GOT3 (cell line): ENCODE results near the gene CTSW.

ENCODE experiments used
- DNase-seq: peaks from one replicate; lab custom pipeline; 2025; ENCODE audit warnings: mixed read lengths; lab: John Stamatoyannopoulos, UW

Gene CTSW

DNA sequence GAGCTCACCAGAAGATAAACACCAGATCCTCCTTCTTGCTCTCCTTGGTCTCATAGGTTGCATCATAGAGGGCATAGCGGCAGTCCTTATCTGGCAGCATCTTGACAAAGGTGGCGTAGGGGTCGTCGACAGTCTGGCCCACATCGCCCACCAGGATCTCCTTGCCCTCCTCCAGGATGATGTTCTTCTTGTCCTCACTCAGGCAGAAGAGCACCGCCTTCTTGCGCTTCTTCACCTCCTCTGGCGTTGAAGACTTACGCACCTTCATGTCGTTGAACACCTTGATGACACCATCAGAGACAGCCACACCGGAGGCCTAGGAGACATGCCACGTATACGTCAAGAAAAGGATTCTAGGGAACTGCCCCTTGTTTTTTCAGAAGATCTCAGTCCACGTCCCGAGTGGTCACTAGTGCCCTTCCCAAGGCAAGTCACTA is 23.7 kb upstream of the CTSW start:
- no peak for DNase-seq

GRCh38 chr11:65856689-65857499 is 22.7 kb upstream of the CTSW start:
- DNase-seq = no peak

GRCh38 chr11:65857500-65857852 is 22.2 kb upstream of the CTSW start:
- DNase-seq = no peak

GRCh38 chr11:65857853-65858680 is 21.6 kb upstream of the CTSW start, which contains the start of gene CFL1:
Gene CFL1 (minus strand): TSS chr11:65858180. CDS start chr11:65858099, 81 bp downstream.
- DNase-seq = peak; percentile 87

GRCh38 chr11:65858681-65859087 is 21.0 kb upstream of the CTSW start:
- DNase-seq = no peak

DNA sequence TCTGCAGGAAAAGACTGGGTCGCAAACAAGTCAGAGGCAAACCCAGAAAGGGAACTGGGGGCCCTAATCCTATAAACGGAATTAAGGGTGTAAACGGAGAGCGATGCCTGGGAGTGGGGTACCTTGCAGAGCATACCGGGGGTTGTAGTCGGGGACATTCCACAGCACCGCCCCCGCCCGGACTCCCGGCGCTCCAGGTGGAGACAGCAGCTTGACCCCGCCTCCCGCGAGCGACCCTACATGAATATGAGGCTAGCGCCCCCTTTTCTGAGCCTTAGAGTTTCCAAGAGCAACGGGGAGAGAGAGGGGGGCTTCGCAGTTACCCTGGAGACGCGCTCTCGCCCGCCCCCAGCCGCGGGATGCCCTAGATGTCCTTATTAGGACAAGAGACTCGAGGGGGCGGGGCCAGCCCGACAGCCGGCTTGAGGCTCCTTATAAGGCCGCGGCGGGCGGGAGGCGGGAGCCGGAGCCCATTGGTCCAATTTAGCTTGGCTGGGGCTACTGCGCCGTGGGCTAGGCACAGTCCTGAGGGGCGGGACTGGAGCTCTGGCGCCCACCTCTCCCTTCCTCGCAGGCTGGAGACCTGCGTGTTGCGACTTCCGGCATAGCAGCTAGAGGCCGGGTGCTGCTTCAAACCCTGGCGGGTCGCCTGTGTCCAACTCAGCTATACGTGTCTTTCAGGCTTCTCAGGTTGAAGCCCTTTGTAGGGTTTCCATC is 20.4 kb upstream of the CTSW start:
- peak; percentile 70 for DNase-seq

- DNase-seq = no peak
Observed at GRCh38 chr11:65859812-65860277, 19.8 kb upstream of the CTSW start.

DNA sequence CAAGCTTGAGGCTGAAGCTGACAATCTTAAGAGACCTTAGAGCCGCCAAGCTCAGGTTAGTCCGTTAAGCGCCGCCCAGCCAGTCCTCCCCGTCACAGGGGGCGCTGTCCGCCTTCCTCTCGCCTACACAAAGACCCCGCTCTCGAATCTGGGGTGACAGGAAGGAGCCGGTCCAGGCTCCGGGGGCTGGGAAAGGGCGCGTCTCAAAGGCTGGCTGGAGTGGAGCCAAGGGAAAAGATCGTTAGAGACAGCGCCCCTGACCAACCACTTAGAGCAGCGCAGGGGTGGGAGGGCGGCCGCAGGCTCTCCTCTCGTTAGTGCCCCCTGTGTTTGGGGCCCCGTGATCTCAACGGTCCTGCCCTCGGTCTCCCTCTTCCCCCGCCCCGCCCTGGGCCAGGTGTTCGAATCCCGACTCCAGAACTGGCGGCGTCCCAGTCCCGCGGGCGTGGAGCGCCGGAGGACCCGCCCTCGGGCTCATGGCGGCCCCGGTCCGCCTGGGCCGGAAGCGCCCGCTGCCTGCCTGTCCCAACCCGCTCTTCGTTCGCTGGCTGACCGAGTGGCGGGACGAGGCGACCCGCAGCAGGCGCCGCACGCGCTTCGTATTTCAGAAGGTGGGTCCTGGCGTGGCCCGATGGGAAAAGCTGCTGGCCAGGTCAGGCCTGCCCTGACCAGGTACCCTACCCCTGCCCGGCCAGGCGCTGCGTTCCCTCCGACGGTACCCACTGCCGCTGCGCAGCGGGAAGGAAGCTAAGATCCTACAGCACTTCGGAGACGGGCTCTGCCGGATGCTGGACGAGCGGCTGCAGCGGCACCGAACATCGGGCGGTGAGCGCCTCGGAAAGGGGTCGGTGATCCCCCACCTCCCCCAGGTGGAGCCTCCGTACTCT is 19.1 kb upstream of the CTSW start, which contains the start of gene MUS81:
MUS81 (plus strand) TSS at position 156 of the 887 bp plus-strand sequence; CDS start at position 477, 321 bp downstream.
- peak; percentile 71 for DNase-seq

- DNase-seq = no peak
Observed at GRCh38 chr11:65861165-65861505, 18.5 kb upstream of the CTSW start.

GRCh38 chr11:65861533-65862183 is 18.0 kb upstream of the CTSW start:
- DNase-seq = no peak

- no peak for DNase-seq
Observed at GRCh38 chr11:65862191-65862735, 17.4 kb upstream of the CTSW start.

- no peak for DNase-seq
Observed at GRCh38 chr11:65862941-65863888, 16.4 kb upstream of the CTSW start.

GRCh38 chr11:65863889-65864705 is 15.5 kb upstream of the CTSW start:
- DNase-seq = no peak

GRCh38 chr11:65864706-65865471 is 14.7 kb upstream of the CTSW start:
- DNase-seq = no peak

- DNase-seq = no peak
Observed at GRCh38 chr11:65865550-65866172, 14.0 kb upstream of the CTSW start.

DNA sequence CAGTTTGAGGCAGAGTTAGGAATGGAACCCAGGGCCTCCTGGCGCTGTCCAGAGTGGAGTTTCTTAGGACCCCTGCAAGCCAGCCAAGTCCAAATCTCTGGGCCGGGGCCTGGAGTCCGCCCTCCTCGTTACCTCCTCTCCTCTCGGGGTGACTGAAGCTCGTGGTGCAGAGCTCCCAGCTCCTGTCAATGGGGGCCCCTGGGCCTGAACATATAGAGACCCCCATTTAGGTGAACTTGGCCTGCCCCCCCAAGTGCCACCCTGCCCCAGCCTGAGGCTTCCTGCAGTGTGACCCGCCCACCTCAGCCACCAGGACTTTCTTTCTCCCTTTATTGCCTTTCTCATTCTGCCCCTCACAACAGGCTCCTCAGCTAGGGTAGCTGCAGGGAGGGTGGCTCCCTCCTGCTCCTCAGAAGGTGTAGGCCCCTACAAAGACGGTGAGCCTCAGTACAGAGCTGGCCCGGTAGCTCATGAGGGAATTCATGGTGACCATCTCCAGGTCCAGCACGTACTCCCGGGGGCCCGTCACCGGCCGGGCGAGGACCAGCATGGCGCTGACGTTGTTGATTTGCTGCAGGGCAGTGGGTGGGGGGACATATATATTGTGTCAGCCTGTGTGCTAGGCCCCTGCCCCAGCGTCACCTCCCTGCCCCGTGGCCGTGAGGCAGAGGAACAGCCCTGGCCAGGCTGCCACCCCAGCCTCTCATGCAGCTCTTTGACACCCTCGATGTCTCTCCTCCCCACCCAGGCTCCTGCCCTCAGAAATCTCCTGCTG is 12.9 kb upstream of the CTSW start:
- no peak for DNase-seq
